ENCODE measurements around the gene CABLES1.

DNA sequence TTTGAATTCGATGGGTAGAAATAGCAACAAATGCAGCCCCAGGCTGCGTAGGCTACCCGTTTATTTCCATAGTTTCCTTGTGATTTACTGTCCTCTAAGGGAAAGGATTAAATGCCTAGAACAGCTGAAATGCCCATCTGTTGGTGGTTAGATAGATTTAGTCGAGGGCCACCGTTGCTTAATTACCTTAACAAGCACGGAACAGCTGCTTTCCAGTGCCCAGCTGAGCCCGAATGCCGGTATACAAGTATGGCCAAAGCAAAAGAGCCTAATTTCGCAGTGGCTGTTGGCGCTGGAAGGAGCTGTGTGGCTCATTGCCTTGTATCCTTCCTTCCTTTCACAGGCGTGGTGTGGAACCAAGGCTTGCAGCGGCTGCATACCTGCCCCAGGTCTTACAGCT, 109.1 kb downstream of the CABLES1 start:
- TF ChIP-seq POLR2A (IDR thresholded peaks at IDR 0.05) (no peak), EP300 (IDR thresholded peaks at IDR 0.05; ENCODE audit: low read depth) (no peak)
- TF ChIP-seq, protein P1, sequence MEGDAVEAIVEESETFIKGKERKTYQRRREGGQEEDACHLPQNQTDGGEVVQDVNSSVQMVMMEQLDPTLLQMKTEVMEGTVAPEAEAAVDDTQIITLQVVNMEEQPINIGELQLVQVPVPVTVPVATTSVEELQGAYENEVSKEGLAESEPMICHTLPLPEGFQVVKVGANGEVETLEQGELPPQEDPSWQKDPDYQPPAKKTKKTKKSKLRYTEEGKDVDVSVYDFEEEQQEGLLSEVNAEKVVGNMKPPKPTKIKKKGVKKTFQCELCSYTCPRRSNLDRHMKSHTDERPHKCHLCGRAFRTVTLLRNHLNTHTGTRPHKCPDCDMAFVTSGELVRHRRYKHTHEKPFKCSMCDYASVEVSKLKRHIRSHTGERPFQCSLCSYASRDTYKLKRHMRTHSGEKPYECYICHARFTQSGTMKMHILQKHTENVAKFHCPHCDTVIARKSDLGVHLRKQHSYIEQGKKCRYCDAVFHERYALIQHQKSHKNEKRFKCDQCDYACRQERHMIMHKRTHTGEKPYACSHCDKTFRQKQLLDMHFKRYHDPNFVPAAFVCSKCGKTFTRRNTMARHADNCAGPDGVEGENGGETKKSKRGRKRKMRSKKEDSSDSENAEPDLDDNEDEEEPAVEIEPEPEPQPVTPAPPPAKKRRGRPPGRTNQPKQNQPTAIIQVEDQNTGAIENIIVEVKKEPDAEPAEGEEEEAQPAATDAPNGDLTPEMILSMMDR (IDR thresholded peaks at IDR 0.05): no peak

Data from transverse colon (tissue), 3 donors.